Ishikawa (cell line): ENCODE results near the gene KCNQ1.

ENCODE experiments used
- CEBPB ChIP-seq: IDR thresholded peaks from 2 replicates; pipeline ENCODE4 v1.6.1; 2012
- CREB1 ChIP-seq: IDR thresholded peaks from 2 replicates; pipeline ENCODE4 v1.6.1; 2012; ENCODE audit warnings: low read depth
- EGR1 ChIP-seq: IDR thresholded peaks from 2 replicates; pipeline ENCODE4 v1.6.1; 2012
- EP300 ChIP-seq: IDR thresholded peaks from 2 replicates; pipeline ENCODE4 v1.6.1; 2012; ENCODE audit warnings: borderline replicate concordance
- FOXM1 ChIP-seq: IDR thresholded peaks from 2 replicates; pipeline ENCODE4 v1.6.1; 2012; ENCODE audit warnings: low read depth, borderline replicate concordance
- MAX ChIP-seq: IDR thresholded peaks from 2 replicates; pipeline ENCODE4 v1.6.1; 2012
- NFIC ChIP-seq: IDR thresholded peaks from 2 replicates; pipeline ENCODE4 v1.6.1; 2012
- RAD21 ChIP-seq: IDR thresholded peaks from 2 replicates; pipeline ENCODE4 v1.6.1; 2012; ENCODE audit warnings: low read depth
- TAF1 ChIP-seq: IDR thresholded peaks from 2 replicates; pipeline ENCODE4 v1.6.1; 2012; ENCODE audit warnings: low read depth, mild to moderate bottlenecking
- TCF12 ChIP-seq: IDR thresholded peaks from 2 replicates; pipeline ENCODE4 v1.6.1; 2012; ENCODE audit warnings: low read depth
- TEAD4 ChIP-seq: IDR thresholded peaks from 2 replicates; pipeline ENCODE4 v1.6.1; 2012
- YY1 ChIP-seq: IDR thresholded peaks from 2 replicates; pipeline ENCODE4 v1.6.1; 2012; ENCODE audit warnings: low read depth
- ZBTB7A ChIP-seq: IDR thresholded peaks from 2 replicates; pipeline ENCODE4 v1.6.1; 2012; ENCODE audit warnings: low read depth
- TF ChIP-seq, protein P1 (sequence below): IDR thresholded peaks from 2 replicates; pipeline ENCODE4 v1.6.1; 2012
- TF ChIP-seq, protein P2 (sequence below): IDR thresholded peaks from 2 replicates; pipeline ENCODE4 v1.6.1; 2012; ENCODE audit warnings: low read depth, mild to moderate bottlenecking

The KCNQ1 gene

DNA sequence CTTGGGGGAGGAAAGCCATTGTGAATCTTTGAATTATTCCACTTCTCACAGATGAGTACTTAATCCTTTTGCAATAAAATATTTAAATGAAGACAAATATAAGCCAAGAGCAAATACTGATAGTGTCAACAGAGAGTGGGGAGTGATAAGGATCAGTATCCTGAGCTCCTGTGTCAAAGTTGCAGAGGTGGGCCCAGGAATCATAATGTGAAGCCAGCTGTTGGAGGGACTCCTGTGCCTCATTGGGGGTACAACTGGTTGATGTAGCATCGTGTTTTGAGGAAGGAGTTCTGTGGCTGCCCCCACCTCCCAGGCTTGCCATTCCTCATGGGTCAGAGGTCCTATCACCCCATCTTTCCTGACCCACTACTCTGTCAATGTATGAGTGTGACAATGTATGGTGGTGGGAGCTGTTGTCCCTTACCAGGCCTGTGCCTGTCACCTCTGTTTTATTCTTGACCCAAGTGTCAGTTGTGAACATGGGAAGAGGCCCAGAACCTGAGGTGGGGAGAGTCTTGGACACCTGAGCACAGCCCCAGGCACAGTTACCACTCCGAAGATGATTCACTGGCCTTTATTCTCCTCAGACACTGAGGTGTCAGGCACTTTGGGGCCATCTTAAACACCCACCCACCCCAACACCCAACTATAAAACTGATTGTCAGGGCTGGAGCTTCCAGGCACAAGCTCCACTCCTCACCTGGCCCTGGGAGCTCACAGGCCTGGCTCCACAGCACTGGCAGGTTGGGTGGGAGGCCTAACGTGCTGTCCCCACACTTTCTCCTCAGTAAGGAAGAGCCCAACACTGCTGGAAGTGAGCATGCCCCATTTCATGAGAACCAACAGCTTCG, 216.6 kb downstream of the KCNQ1 start:
- TF ChIP-seq YY1 (no peak), TEAD4 (no peak), CEBPB (no peak), TAF1 (no peak), FOXM1 (no peak), RAD21 (no peak), CREB1 (no peak), ZBTB7A (no peak), MAX (no peak), EGR1 (no peak), NFIC (no peak), TCF12 (no peak), EP300 (no peak)
- TF ChIP-seq, protein P1, sequence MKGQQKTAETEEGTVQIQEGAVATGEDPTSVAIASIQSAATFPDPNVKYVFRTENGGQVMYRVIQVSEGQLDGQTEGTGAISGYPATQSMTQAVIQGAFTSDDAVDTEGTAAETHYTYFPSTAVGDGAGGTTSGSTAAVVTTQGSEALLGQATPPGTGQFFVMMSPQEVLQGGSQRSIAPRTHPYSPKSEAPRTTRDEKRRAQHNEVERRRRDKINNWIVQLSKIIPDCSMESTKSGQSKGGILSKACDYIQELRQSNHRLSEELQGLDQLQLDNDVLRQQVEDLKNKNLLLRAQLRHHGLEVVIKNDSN: no peak
- TF ChIP-seq, protein P2, sequence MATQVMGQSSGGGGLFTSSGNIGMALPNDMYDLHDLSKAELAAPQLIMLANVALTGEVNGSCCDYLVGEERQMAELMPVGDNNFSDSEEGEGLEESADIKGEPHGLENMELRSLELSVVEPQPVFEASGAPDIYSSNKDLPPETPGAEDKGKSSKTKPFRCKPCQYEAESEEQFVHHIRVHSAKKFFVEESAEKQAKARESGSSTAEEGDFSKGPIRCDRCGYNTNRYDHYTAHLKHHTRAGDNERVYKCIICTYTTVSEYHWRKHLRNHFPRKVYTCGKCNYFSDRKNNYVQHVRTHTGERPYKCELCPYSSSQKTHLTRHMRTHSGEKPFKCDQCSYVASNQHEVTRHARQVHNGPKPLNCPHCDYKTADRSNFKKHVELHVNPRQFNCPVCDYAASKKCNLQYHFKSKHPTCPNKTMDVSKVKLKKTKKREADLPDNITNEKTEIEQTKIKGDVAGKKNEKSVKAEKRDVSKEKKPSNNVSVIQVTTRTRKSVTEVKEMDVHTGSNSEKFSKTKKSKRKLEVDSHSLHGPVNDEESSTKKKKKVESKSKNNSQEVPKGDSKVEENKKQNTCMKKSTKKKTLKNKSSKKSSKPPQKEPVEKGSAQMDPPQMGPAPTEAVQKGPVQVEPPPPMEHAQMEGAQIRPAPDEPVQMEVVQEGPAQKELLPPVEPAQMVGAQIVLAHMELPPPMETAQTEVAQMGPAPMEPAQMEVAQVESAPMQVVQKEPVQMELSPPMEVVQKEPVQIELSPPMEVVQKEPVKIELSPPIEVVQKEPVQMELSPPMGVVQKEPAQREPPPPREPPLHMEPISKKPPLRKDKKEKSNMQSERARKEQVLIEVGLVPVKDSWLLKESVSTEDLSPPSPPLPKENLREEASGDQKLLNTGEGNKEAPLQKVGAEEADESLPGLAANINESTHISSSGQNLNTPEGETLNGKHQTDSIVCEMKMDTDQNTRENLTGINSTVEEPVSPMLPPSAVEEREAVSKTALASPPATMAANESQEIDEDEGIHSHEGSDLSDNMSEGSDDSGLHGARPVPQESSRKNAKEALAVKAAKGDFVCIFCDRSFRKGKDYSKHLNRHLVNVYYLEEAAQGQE: no peak

DNA sequence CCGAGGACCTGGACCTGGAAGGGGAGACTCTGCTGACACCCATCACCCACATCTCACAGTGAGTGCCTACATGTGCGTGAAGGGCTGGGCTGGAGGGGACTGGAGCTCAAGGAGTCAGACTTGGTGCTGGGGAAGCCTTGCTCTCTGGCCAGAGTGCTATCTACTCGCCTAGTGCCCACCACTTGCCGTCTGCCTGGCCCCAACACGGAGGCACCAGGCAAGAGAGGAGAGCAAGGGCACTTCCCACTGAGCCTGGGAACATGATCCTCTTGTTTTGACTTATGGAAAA, 217.2 kb downstream of the KCNQ1 start:
- TF ChIP-seq TEAD4 (no peak), NFIC (no peak), CREB1 (no peak), FOXM1 (no peak), TAF1 (no peak), CEBPB (no peak)
- TF ChIP-seq, protein P2: no peak

DNA sequence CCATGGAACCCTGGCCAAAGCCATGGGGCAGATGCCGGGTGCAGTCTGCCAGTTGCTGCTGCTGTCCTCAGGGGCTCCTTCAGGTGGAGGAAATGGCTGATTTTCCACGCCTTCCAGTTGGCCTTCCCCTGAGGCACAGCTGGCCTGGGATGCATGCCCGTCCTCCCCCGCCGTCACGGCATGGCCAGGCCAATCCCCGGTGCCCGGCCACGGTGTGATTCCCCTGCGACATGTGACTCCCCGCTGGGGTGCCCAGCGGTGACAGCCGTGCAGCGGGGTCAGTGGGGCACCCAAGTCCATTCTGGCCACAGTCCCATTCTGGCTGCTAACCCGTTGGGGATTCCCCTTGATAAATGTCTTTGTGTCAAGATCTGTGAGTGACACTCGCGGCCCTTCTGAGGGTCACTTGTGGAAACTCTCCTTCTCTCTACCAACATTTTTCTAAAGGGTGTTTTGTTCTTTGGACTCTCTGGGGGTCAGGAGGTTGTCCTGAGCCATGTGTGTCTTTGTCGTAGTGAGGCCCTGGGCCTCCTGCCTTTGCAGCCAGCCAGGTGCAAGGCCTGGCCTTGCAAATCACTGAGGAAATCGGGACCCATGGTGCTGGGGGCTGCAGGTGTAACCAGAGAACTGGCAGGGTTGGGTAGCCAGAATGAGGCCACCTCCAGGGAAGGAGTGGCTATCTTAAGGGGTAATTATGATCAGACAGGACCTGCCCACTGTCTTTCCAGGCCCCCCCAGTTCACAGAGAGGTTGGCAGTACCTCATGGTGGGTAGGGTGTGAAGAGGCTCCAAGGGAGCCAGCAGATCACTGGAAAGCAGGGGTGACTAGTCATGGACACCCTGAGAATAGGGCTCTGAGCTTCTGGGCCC, 217.9 kb downstream of the KCNQ1 start:
- TF ChIP-seq TCF12 (no peak), TEAD4 (no peak), CREB1 (no peak)

DNA sequence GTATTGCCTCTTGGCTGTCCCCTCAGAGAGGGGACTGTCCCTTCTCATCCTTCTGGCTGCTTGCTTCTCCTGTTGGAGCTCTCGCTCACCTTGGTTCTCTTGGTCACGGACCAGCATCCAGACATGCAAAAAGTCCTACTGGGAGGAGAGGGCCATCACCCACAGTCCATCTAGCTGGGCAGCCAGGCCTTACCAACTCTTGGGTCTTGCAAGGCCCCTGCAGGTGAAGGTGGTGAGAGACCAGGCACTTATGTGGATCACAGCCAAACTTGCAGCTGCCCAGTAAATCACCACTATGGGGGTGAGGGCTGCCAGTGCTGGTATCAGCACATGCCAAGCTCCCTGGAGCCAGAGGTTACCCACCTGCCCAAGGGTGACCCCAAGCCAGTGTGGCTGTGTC, 218.7 kb downstream of the KCNQ1 start:
- TF ChIP-seq YY1 (no peak), TAF1 (no peak), RAD21 (no peak), ZBTB7A (no peak), TEAD4 (no peak), CREB1 (no peak)

DNA sequence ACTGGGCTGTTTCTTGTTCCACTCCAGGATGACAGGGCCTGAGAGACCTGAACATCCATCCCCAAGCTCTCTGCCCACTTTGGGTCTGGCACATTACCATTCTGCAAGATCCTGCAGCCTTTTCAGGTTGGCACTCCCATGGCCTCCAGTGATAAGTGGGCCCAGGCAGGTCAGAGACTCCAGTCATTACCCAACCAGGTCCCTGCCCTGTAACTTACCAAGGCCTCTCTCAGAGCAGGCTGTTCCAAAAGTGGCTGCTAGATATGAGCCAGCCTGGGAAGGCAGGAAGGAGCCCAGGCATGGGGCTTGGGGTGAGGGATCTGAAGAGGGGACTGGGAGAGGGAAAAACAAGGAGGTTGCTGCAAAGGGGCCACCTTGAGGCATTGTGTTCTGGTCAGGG, 219.1 kb downstream of the KCNQ1 start:
- TF ChIP-seq CEBPB (no peak), MAX (no peak), TCF12 (no peak), TAF1 (no peak), FOXM1 (no peak), EGR1 (no peak), EP300 (no peak)

DNA sequence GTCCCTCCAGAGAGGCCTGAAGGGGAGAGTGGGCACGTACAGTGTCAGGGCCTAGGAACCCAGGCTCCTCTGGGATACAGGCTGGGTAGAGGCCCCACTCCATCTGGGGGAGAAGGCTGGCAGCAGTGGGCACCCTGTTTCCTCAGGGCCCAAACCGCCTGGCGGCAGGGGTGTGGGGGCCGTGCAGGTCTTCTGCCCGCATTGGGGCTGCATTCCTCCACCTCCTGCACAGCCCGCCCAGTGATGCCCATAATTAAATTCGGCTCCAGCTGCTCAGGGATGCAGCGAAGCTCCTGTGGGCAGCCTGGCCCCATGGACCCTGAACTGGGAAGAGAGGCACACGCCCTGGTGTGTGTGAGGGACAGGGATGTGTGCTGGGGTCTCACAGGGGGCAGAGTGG, 219.6 kb downstream of the KCNQ1 start:
- TF ChIP-seq TEAD4: no peak
- no peak for TF ChIP-seq NFIC
- TF ChIP-seq CREB1: no peak
- no peak for TF ChIP-seq FOXM1
